Fibroblast of mammary gland (primary cell): Measurements from ENCODE around the gene MED19.

Experiments
- DNase-seq: peaks from one replicate; pipeline ENCODE4 v3.0.0-alpha.2; 2010; ENCODE audit warnings: low read depth
- H3K4me3 ChIP-seq: 2 replicates; pipeline ENCODE4 v1.5.1; 2011; ENCODE audit warnings: low read depth, mild to moderate bottlenecking, low read length, moderate library complexity; ENCODE audit not compliant: control insufficient read depth
- TF ChIP-seq, protein P1 (sequence below): conservative IDR thresholded peaks from 2 replicates; pipeline ENCODE4 v1.5.1; 2011; ENCODE audit warnings: low read depth, low read length, inconsistent platforms; ENCODE audit not compliant: control insufficient read depth, insufficient read depth

Gene MED19

GRCh38 chr11:57679396-57679795, 32.6 kb downstream of the MED19 start:
- TF ChIP-seq, protein P1, sequence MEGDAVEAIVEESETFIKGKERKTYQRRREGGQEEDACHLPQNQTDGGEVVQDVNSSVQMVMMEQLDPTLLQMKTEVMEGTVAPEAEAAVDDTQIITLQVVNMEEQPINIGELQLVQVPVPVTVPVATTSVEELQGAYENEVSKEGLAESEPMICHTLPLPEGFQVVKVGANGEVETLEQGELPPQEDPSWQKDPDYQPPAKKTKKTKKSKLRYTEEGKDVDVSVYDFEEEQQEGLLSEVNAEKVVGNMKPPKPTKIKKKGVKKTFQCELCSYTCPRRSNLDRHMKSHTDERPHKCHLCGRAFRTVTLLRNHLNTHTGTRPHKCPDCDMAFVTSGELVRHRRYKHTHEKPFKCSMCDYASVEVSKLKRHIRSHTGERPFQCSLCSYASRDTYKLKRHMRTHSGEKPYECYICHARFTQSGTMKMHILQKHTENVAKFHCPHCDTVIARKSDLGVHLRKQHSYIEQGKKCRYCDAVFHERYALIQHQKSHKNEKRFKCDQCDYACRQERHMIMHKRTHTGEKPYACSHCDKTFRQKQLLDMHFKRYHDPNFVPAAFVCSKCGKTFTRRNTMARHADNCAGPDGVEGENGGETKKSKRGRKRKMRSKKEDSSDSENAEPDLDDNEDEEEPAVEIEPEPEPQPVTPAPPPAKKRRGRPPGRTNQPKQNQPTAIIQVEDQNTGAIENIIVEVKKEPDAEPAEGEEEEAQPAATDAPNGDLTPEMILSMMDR, result no peak
- no peak overlapping the region for H3K4me3 ChIP-seq
- DNase-seq, result no peak

DNA sequence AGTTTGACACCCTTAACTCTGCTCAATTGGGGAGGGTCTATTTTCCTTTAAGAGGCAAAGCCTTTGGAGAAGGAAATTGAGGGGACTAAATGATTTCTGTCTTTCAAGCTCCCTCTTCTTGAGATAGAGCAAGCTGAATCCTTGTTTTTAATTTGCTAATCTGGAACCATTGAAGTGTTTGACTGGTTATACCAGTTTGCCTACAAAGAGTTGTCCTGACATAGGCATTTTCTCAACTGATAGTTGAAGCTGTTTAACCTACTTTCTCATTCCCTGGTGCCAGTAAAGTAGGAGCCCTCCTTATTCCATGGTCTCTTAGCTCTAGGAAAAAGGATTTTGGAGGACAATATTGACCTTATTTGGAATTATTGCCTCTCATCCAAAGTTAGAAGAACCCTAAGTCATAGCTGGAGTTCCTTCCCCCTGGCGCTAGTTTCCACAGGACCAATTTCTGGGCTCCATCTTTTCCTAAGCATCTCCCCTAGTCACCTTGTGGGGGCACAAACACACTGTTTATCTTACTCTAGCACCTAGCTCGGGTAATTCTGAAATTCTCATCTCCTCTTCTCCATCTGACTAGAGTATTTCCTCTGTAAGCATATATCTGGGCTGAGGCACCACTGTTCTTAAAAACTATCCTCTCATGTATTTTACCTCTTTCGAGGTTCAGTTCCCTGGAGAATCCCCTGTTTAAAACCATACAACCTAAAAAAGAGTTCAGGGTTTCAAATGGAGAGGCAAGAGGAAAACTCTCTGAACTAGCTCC, 36.7 kb downstream of the MED19 start:
- no peak for DNase-seq
- no peak overlapping the region for H3K4me3 ChIP-seq
- TF ChIP-seq, protein P1, result no peak

DNA sequence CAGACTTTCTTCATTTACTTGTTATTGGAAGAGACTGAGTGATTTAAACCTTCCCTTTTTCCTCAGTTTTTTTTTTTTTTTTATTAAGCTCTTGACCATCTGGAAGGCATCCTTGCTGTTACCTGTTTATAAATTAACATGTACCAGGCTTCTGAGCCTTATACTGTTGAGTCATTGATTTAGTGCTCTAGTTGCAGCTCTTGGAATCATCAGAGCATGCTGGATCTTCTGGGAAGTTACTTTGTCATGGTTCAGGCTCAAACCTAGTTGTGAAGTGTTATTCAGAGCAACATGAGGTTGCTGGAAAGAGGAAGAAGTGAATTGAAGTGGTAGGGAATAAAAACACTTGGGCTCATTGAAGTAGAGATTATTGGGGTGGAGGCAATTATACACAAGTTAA, 37.8 kb downstream of the MED19 start:
- TF ChIP-seq, protein P1, result no peak
- no peak for DNase-seq
- no peak overlapping the region for H3K4me3 ChIP-seq

DNA sequence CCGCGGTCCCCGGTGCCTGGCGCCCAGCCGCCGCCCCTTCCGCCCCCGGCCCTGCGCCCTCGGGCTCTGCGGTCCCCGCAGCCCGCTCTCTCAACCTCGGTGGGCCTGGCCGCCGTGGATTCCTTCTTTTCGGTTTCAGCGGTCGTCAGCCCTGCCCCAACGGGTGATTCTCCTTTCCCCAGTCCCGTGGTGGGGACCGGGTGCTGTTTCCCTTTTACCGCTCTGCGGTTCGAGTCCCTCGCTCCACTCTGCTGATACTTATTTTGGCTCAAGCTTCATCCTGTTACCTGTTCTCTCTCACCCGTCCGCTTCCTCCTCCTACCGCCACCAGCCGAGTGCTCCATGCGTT, 43.6 kb downstream of the MED19 start:
- H3K4me3 ChIP-seq, result peak overlapping the region; percentile 78
- DNase-seq, result no peak
- TF ChIP-seq, protein P1, result no peak

GRCh38 chr11:57667736-57668433, 44.1 kb downstream of the MED19 start, which contains the start of gene ZDHHC5:
Gene ZDHHC5 (plus strand): TSS chr11:57668114. CDS start chr11:57673091, 4,977 bp downstream.
- DNase-seq, result peak; percentile 99
- TF ChIP-seq, protein P1, result no peak
- H3K4me3 ChIP-seq, result peak within 1 kb of the TSS; percentile 78

- peak; percentile 99 for DNase-seq
- TF ChIP-seq, protein P1, result no peak
- H3K4me3 ChIP-seq, result peak overlapping the region; percentile 78
Observed at GRCh38 chr11:57667117-57667735, 44.8 kb downstream of the MED19 start.
